Mesothelial cell of epicardium (in vitro differentiated cells): Measurements from ENCODE around the gene MINDY4. TPM values are rescaled to one million over a fixed set of nuclear protein-coding genes. Genes with fewer than 3 reads are reported as not detected.

Source experiments
- DNase-seq, 2 experiments: peaks; one replicate each; pipeline ENCODE4 v3.0.0; 2021; ENCODE audit warnings: low spot score in 2 of 2; ENCODE audit not compliant: unreplicated experiment in 2 of 2
- H3K27ac Mint-ChIP-seq: 2 replicates; pipeline ENCODE4 v1.8.0; 2021; ENCODE audit warnings: mixed read lengths
- H3K27me3 Mint-ChIP-seq: 2 replicates; pipeline ENCODE4 v1.8.0; 2021; ENCODE audit warnings: low read depth, mixed read lengths
- H3K36me3 Mint-ChIP-seq: 2 replicates; pipeline ENCODE4 v1.8.0; 2021; ENCODE audit warnings: mixed read lengths
- H3K4me1 Mint-ChIP-seq: 2 replicates; pipeline ENCODE4 v1.8.0; 2021; ENCODE audit warnings: mixed read lengths
- H3K4me3 Mint-ChIP-seq: 2 replicates; pipeline ENCODE4 v1.8.0; 2021; ENCODE audit warnings: mild to moderate bottlenecking, moderate library complexity, mixed read lengths
- H3K9me3 Mint-ChIP-seq: 2 replicates; pipeline ENCODE4 v1.8.0; 2021; ENCODE audit warnings: mixed read lengths
- CTCF ChIP-seq: fragments of 200-600 bp; sonication (generic); IDR thresholded peaks from one replicate; pipeline ENCODE4 v1.5.0; 2021; ENCODE audit warnings: antibody characterized with exemption; ENCODE audit not compliant: unreplicated experiment
- total RNA-seq: library from RNA; stranded (reverse); gene quantifications from 3 replicates; pipeline ENCODE4 v1.2.1, GENCODE V29; 2021

MINDY4 gene
- total RNA-seq, 1 donor from 2014 or later = 10.8 TPM

DNA sequence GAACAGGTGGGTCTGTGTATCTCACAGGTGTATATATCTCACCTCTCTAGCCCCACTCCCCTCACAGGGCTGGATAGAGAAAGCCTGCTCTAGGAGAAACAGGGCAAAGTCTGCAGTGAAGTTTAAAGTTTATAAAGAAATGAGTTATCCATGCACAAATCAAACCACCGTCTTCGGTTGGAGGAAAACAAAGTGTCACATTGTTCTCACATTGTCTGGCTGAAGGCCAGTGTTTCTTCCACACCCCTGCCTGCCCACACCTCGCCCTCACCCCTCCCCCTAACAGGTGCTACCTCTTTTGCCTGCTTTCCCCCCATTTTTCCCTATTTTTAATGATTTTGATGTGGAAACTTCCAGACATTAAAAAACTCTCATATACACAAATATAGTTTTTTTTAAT, 166.2 kb downstream of the MINDY4 start:
- DNase-seq = no peak
- no peak overlapping the region for H3K4me3 Mint-ChIP-seq
- TF ChIP-seq CTCF = no peak
- no peaks in the 10 kb centered on the region for H3K9me3 Mint-ChIP-seq
- H3K27me3 Mint-ChIP-seq = peaks cover 26% of the 10 kb centered on the region
- no peaks in the 10 kb centered on the region for H3K36me3 Mint-ChIP-seq
- no peak overlapping the region for H3K27ac Mint-ChIP-seq
- H3K4me1 Mint-ChIP-seq = peaks cover under 1% of the 10 kb centered on the region

DNA sequence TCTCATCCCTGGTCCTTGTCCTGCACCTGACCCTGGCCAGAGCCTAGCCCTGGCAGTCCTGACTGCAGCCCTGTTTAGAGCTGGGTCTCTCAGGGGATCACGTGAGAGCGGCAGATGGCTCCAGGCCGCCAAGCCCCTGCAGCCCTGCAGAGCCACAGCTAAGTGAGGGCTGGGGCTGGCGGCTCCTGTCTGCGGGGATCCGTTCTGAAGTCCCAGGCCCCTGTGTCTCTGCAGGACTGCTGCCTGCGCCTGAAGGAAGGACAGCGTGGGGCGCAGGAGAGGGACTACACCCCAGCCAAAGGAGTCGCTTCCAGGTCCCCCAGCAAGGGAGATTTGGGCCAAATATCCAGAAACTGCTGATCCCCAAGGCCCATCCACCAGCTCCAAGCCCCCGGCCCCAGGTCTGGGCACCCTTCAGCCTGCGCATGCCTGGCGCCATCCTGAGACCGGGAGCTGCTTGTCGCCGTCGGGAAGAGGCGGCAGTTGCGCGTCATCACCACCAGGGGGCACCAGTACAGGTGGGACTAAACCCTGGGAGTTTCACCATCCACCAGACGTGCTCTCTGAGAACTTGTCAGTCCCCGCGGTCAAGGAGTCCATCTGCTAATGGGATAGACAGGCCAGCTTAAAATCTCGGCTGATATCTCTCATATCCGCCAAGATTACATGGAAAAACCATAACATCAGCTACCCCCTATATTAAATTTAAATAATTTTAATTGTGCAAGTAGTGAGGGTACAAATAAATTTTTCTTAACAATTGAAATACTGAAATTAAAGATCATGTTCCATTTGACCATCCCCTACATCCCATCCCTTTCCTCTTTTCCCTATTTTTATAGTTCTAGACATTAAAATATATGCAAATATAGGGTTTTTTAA, 167.5 kb downstream of the MINDY4 start:
- Mint-ChIP-seq H3K4me1 (no peaks in the 10 kb centered on the region), H3K4me3 (peak overlapping the region; percentile 44), H3K9me3 (no peaks in the 10 kb centered on the region), H3K36me3 (no peaks in the 10 kb centered on the region), H3K27ac (no peak overlapping the region), H3K27me3 (peaks cover 36% of the 10 kb centered on the region)
- peak; percentile 98 for TF ChIP-seq CTCF
- DNase-seq = peak; percentile 66 to 93

DNA sequence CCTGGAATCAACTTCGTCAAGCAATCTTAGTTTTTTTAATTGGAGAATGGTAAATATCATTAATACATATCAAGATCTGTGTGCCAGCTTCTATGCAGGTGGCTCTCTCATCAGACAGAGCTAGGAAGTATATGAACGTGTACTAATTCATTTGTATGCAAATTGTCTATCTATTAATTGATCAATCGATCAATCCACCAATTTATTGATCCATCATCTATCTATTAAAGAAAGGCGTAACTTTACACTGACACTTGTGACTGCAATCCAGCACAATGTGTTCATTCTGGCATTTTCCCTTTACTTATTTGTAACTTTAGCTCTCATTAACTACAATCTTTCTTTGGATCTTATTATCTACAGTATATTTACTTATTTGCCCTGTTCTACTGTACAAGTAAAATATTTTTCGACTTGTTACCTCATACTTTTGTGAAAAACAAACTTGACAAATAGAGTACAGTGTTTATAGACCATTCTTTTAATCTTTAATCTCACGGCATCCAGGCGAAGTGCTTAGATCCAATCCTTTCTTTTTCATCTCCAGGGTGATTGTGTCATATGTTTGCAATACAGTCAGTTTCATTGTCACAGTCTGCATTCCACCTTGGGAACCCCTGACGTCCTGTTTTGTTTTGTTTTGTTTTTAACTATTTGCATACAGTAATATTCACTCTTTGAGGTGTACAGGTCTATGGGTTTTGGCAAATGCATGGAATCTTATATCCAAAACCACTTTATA, 170.5 kb downstream of the MINDY4 start:
- no peak overlapping the region for H3K27ac Mint-ChIP-seq
- H3K27me3 Mint-ChIP-seq = peaks cover 44% of the 10 kb centered on the region
- H3K9me3 Mint-ChIP-seq = peaks cover 14% of the 10 kb centered on the region
- no peaks in the 10 kb centered on the region for H3K4me1 Mint-ChIP-seq
- H3K4me3 Mint-ChIP-seq = no peak overlapping the region
- no peaks in the 10 kb centered on the region for H3K36me3 Mint-ChIP-seq
- TF ChIP-seq CTCF = no peak
- DNase-seq = no peak

Other genes starting within 250 kb of the MINDY4 start
- gene GARS1, start 176.5 kb upstream of the MINDY4 start, total RNA-seq = 87.5 to 92.2 TPM (median 90.3 TPM) in 3 replicates
- not detected in 3 replicates for gene CRHR2, start 89.0 kb upstream of the MINDY4 start, total RNA-seq
- 3.3 to 4.3 TPM (median 3.4 TPM) in 3 replicates for gene INMT, start 19.3 kb upstream of the MINDY4 start, total RNA-seq
- gene AQP1, start 140.4 kb downstream of the MINDY4 start, total RNA-seq = 10.7 to 11.1 TPM (median 10.9 TPM) in 3 replicates
- gene GHRHR, start 192.5 kb downstream of the MINDY4 start, total RNA-seq = 1.6 TPM in 1 of 3 replicates, not detected in the others